ENCODE measurements around the gene STX5.

The STX5 gene

GRCh38 chr11:62794201-62794775, 37.6 kb downstream of the STX5 start:
- no peaks in the 10 kb centered on the region for H3K27me3 ChIP-seq (ENCODE audit: control insufficient read depth, insufficient read depth, low read length)
- no peak overlapping the region for H3K9ac ChIP-seq (ENCODE audit: low read depth, low read length)
- H3K9me3 ChIP-seq (ENCODE audit: control insufficient read depth, insufficient read depth, low read length), result no peaks in the 10 kb centered on the region
- peaks cover 6% of the 10 kb centered on the region for H3K4me1 ChIP-seq (ENCODE audit: control insufficient read depth, insufficient read depth, low read length)
- no peak overlapping the region for H3K27ac ChIP-seq (ENCODE audit: low read depth, low read length)
- H3K36me3 ChIP-seq (ENCODE audit: control insufficient read depth, insufficient read depth, low read length), result peaks cover 81% of the 10 kb centered on the region
- H3K4me3 ChIP-seq (ENCODE audit: low read depth, low read length), result no peak overlapping the region

GRCh38 chr11:62792202-62792575, 39.7 kb downstream of the STX5 start:
- Histone ChIP-seq H3K36me3 (ENCODE audit: control insufficient read depth, insufficient read depth, low read length) (peaks cover 65% of the 10 kb centered on the region), H3K27ac (ENCODE audit: low read depth, low read length) (peak overlapping the region; percentile 91), H3K4me3 (ENCODE audit: low read depth, low read length) (peak overlapping the region; percentile 99), H3K9ac (ENCODE audit: low read depth, low read length) (no peak overlapping the region), H3K4me1 (ENCODE audit: control insufficient read depth, insufficient read depth, low read length) (peaks cover 6% of the 10 kb centered on the region), H3K27me3 (ENCODE audit: control insufficient read depth, insufficient read depth, low read length) (no peaks in the 10 kb centered on the region), H3K9me3 (ENCODE audit: control insufficient read depth, insufficient read depth, low read length) (no peaks in the 10 kb centered on the region)

- Histone ChIP-seq H3K27me3 (ENCODE audit: control insufficient read depth, insufficient read depth, low read length) (no peaks in the 10 kb centered on the region), H3K9me3 (ENCODE audit: control insufficient read depth, insufficient read depth, low read length) (no peaks in the 10 kb centered on the region), H3K36me3 (ENCODE audit: control insufficient read depth, insufficient read depth, low read length) (peaks cover 60% of the 10 kb centered on the region), H3K9ac (ENCODE audit: low read depth, low read length) (peak within 1 kb of the TSS; percentile 94), H3K4me3 (ENCODE audit: low read depth, low read length) (peak within 1 kb of the TSS; percentile 99), H3K27ac (ENCODE audit: low read depth, low read length) (peak within 1 kb of the TSS; percentile 91), H3K4me1 (ENCODE audit: control insufficient read depth, insufficient read depth, low read length) (peaks cover 6% of the 10 kb centered on the region)
These were observed 40.2 kb downstream of the STX5 start, which contains the start of gene TMEM223 for GRCh38 chr11:62791501-62792201. Gene TMEM223, minus strand, starts transcription at chr11:62792006. Its CDS starts 12 bp downstream, at chr11:62791994.

- Histone ChIP-seq H3K27me3 (ENCODE audit: control insufficient read depth, insufficient read depth, low read length) (no peaks in the 10 kb centered on the region), H3K9ac (ENCODE audit: low read depth, low read length) (no peak overlapping the region), H3K27ac (ENCODE audit: low read depth, low read length) (no peak overlapping the region), H3K4me3 (ENCODE audit: low read depth, low read length) (no peak overlapping the region), H3K36me3 (ENCODE audit: control insufficient read depth, insufficient read depth, low read length) (peaks cover 40% of the 10 kb centered on the region), H3K4me1 (ENCODE audit: control insufficient read depth, insufficient read depth, low read length) (peaks cover 6% of the 10 kb centered on the region), H3K9me3 (ENCODE audit: control insufficient read depth, insufficient read depth, low read length) (no peaks in the 10 kb centered on the region)
These were observed 42.3 kb downstream of the STX5 start for GRCh38 chr11:62789576-62789975.

GRCh38 chr11:62788991-62789390, 42.9 kb downstream of the STX5 start:
- Histone ChIP-seq H3K9me3 (ENCODE audit: control insufficient read depth, insufficient read depth, low read length) (no peaks in the 10 kb centered on the region), H3K27ac (ENCODE audit: low read depth, low read length) (no peak overlapping the region), H3K9ac (ENCODE audit: low read depth, low read length) (no peak overlapping the region), H3K36me3 (ENCODE audit: control insufficient read depth, insufficient read depth, low read length) (peaks cover 34% of the 10 kb centered on the region), H3K27me3 (ENCODE audit: control insufficient read depth, insufficient read depth, low read length) (no peaks in the 10 kb centered on the region), H3K4me1 (ENCODE audit: control insufficient read depth, insufficient read depth, low read length) (peaks cover 6% of the 10 kb centered on the region), H3K4me3 (ENCODE audit: low read depth, low read length) (no peak overlapping the region)

- Histone ChIP-seq H3K4me3 (ENCODE audit: low read depth, low read length) (peak within 1 kb of the TSS; percentile 90), H3K36me3 (ENCODE audit: control insufficient read depth, insufficient read depth, low read length) (peaks cover 28% of the 10 kb centered on the region), H3K9ac (ENCODE audit: low read depth, low read length) (peak within 1 kb of the TSS; percentile 88)
These were observed 44.7 kb downstream of the STX5 start, which contains the start of gene TMEM179B for GRCh38 chr11:62787005-62787759. Gene TMEM179B, plus strand, starts transcription at chr11:62787402. Its CDS starts 30 bp downstream, at chr11:62787432.

GRCh38 chr11:62786318-62787004, 45.4 kb downstream of the STX5 start:
- H3K9me3 ChIP-seq (ENCODE audit: control insufficient read depth, insufficient read depth, low read length), result no peaks in the 10 kb centered on the region
- H3K4me3 ChIP-seq (ENCODE audit: low read depth, low read length), result peak overlapping the region; percentile 90
- H3K27me3 ChIP-seq (ENCODE audit: control insufficient read depth, insufficient read depth, low read length), result no peaks in the 10 kb centered on the region
- peak overlapping the region; percentile 95 for H3K27ac ChIP-seq (ENCODE audit: low read depth, low read length)
- peak overlapping the region; percentile 60 for H3K9ac ChIP-seq (ENCODE audit: low read depth, low read length)
- peaks cover 33% of the 10 kb centered on the region for H3K36me3 ChIP-seq (ENCODE audit: control insufficient read depth, insufficient read depth, low read length)
- no peaks in the 10 kb centered on the region; the same call in 1 of the 2 replicates for H3K4me1 ChIP-seq (ENCODE audit: control insufficient read depth, insufficient read depth, low read length)

More at GRCh38 chr11:62787005-62787759, 44.7 kb downstream of the STX5 start, which contains the start of gene TMEM179B:
- Histone ChIP-seq H3K4me1 (ENCODE audit: control insufficient read depth, insufficient read depth, low read length) (peaks cover 3% of the 10 kb centered on the region), H3K27me3 (ENCODE audit: control insufficient read depth, insufficient read depth, low read length) (no peaks in the 10 kb centered on the region), H3K9me3 (ENCODE audit: control insufficient read depth, insufficient read depth, low read length) (no peaks in the 10 kb centered on the region), H3K27ac (ENCODE audit: low read depth, low read length) (peak within 1 kb of the TSS; percentile 95)

- H3K9me3 ChIP-seq (ENCODE audit: control insufficient read depth, insufficient read depth, low read length), result no peaks in the 10 kb centered on the region
- H3K27me3 ChIP-seq (ENCODE audit: control insufficient read depth, insufficient read depth, low read length), result no peaks in the 10 kb centered on the region
- H3K4me1 ChIP-seq (ENCODE audit: control insufficient read depth, insufficient read depth, low read length), result no peaks in the 10 kb centered on the region
- no peak overlapping the region for H3K27ac ChIP-seq (ENCODE audit: low read depth, low read length)
- H3K36me3 ChIP-seq (ENCODE audit: control insufficient read depth, insufficient read depth, low read length), result peaks cover 30% of the 10 kb centered on the region
- H3K4me3 ChIP-seq (ENCODE audit: low read depth, low read length), result no peak overlapping the region
- H3K9ac ChIP-seq (ENCODE audit: low read depth, low read length), result no peak overlapping the region
These were observed 49.1 kb downstream of the STX5 start for GRCh38 chr11:62782753-62783152.

- no peaks in the 10 kb centered on the region for H3K4me1 ChIP-seq (ENCODE audit: control insufficient read depth, insufficient read depth, low read length)
- no peaks in the 10 kb centered on the region for H3K27me3 ChIP-seq (ENCODE audit: control insufficient read depth, insufficient read depth, low read length)
- no peak overlapping the region for H3K27ac ChIP-seq (ENCODE audit: low read depth, low read length)
- H3K36me3 ChIP-seq (ENCODE audit: control insufficient read depth, insufficient read depth, low read length), result peaks cover 64% of the 10 kb centered on the region
- no peaks in the 10 kb centered on the region for H3K9me3 ChIP-seq (ENCODE audit: control insufficient read depth, insufficient read depth, low read length)
- no peak overlapping the region for H3K9ac ChIP-seq (ENCODE audit: low read depth, low read length)
- no peak overlapping the region for H3K4me3 ChIP-seq (ENCODE audit: low read depth, low read length)
These were observed 53.4 kb downstream of the STX5 start for GRCh38 chr11:62778441-62778840.

GRCh38 chr11:62777389-62777788, 54.5 kb downstream of the STX5 start:
- H3K36me3 ChIP-seq (ENCODE audit: control insufficient read depth, insufficient read depth, low read length), result peaks cover 58% of the 10 kb centered on the region
- no peak overlapping the region for H3K4me3 ChIP-seq (ENCODE audit: low read depth, low read length)
- H3K27me3 ChIP-seq (ENCODE audit: control insufficient read depth, insufficient read depth, low read length), result no peaks in the 10 kb centered on the region
- no peak overlapping the region for H3K9ac ChIP-seq (ENCODE audit: low read depth, low read length)
- H3K9me3 ChIP-seq (ENCODE audit: control insufficient read depth, insufficient read depth, low read length), result no peaks in the 10 kb centered on the region
- H3K27ac ChIP-seq (ENCODE audit: low read depth, low read length), result no peak overlapping the region
- no peaks in the 10 kb centered on the region for H3K4me1 ChIP-seq (ENCODE audit: control insufficient read depth, insufficient read depth, low read length)

Data from HUES48 (cell line).